Esophagus squamous epithelium (tissue), 4 donors: ENCODE results near the gene MTSS2.

Source experiments
- CTCF ChIP-seq, 6 experiments: fragments of 450-650 bp in 4 of 6; fragments of 200-600 bp in 2 of 6; sonication (generic) in 2 of 6; IDR thresholded peaks; one replicate each; pipeline ENCODE4 v1.5.1; 2016 to 2019; ENCODE audit warnings: antibody characterized with exemption in 6 of 6, mild to moderate bottlenecking in 4 of 6, moderate library complexity in 4 of 6
- POLR2A ChIP-seq, 4 donors: fragments of 450-650 bp; IDR thresholded peaks; one replicate each; pipeline ENCODE4 v1.6.1; 2017; ENCODE audit warnings: antibody characterized with exemption in 4 of 4, mild to moderate bottlenecking in 4 of 4, moderate library complexity in 3 of 4

GRCh38 chr16:70682239-70683145 lies 3.4 kb downstream of the MTSS2 start:
- peak in 1 of 6 experiments; percentile 18 for TF ChIP-seq CTCF (IDR thresholded peaks at IDR 0.05)
- TF ChIP-seq POLR2A (IDR thresholded peaks at IDR 0.05) = no peak
